Hepatocyte (in vitro differentiated cells): ENCODE measurements around the gene ISX. TPM values are rescaled to one million over a fixed set of nuclear protein-coding genes. Genes with fewer than 3 reads are reported as not detected.

Experiments used
- DNase-seq: peaks from one replicate; pipeline ENCODE4 v3.0.0-alpha.2; 2016; ENCODE audit warnings: low spot score
- H2AFZ ChIP-seq: fragments of 200-600 bp; sonication (generic); 2 replicates; pipeline ENCODE4 v1.6.0; 2016; ENCODE audit warnings: antibody characterized with exemption, mild to moderate bottlenecking
- H3K27ac ChIP-seq: fragments of 200-600 bp; sonication (generic); 2 replicates; pipeline ENCODE4 v1.5.1; 2016; ENCODE audit warnings: mild to moderate bottlenecking
- H3K27me3 ChIP-seq: fragments of 200-600 bp; sonication (generic); 2 replicates; pipeline ENCODE4 v1.6.1; 2016
- H3K36me3 ChIP-seq: fragments of 200-600 bp; sonication (generic); replicated peaks from 2 replicates; pipeline ENCODE4 v1.5.1; 2016; ENCODE audit warnings: low read depth; ENCODE audit not compliant: insufficient read depth
- H3K4me1 ChIP-seq: fragments of 200-600 bp; sonication (generic); 2 replicates; pipeline ENCODE4 v1.5.1; 2016; ENCODE audit warnings: mild to moderate bottlenecking, moderate library complexity; ENCODE audit not compliant: insufficient read depth
- H3K4me2 ChIP-seq: fragments of 200-600 bp; sonication (generic); 2 replicates; pipeline ENCODE4 v1.6.0; 2016
- H3K4me3 ChIP-seq: fragments of 200-600 bp; sonication (generic); 2 replicates; pipeline ENCODE4 v1.5.1; 2016; ENCODE audit warnings: mild to moderate bottlenecking
- H3K79me2 ChIP-seq: fragments of 200-600 bp; sonication (generic); 2 replicates; pipeline ENCODE4 v1.6.0; 2017; ENCODE audit warnings: mild to moderate bottlenecking
- H3K9me2 ChIP-seq: fragments of 200-600 bp; sonication (generic); replicated peaks from 2 replicates; pipeline ENCODE4 v1.6.0; 2017; ENCODE audit warnings: mild to moderate bottlenecking; ENCODE audit not compliant: insufficient read depth
- H3K9me3 ChIP-seq: fragments of 200-600 bp; sonication (generic); 2 replicates; pipeline ENCODE4 v1.5.1; 2016; ENCODE audit warnings: low read depth, mild to moderate bottlenecking
- H4K20me1 ChIP-seq: fragments of 200-600 bp; sonication (generic); 2 replicates; pipeline ENCODE4 v1.6.0; 2016; ENCODE audit warnings: mild to moderate bottlenecking; ENCODE audit not compliant: insufficient read depth, poor library complexity, severe bottlenecking
- EZH2 ChIP-seq: fragments of 200-600 bp; sonication (generic); IDR thresholded peaks from 2 replicates; pipeline ENCODE4 v1.6.1; 2016; ENCODE audit warnings: antibody characterized with exemption, mild to moderate bottlenecking, borderline replicate concordance
- EZH2phosphoT487 ChIP-seq: fragments of 200-600 bp; sonication (generic); IDR thresholded peaks from one replicate; pipeline ENCODE4 v1.6.1; 2018; ENCODE audit warnings: antibody characterized with exemption, mild to moderate bottlenecking, low read depth, moderate library complexity; ENCODE audit not compliant: unreplicated experiment, severe bottlenecking
- WGBS: methylation state at CpG from one replicate; pipeline ENCODE4 v1.1.6; 2016; ENCODE audit warnings: low lambda C conversion rate; ENCODE audit errors: missing lambda C conversion rate; 5-methylcytosine and 5-hydroxymethylcytosine counted together
- polyA plus RNA-seq: library from polyadenylated mRNA; unstranded; fragments of >200 nt; fragmentation: Nextera tagmentation; extraction: Ambion mirVana; gene quantifications from 2 replicates; pipeline ENCODE4 v1.2.1, GENCODE V29; 2016
- total RNA-seq: library from RNA; depleted of rRNA; stranded (reverse); fragments of >200 nt; gene quantifications from 2 replicates; pipeline ENCODE4 v1.2.3, GENCODE V29; 2014
- TF ChIP-seq, protein P1 (sequence below): fragments of 200-600 bp; sonication (generic); IDR thresholded peaks from 2 replicates; pipeline ENCODE4 v1.5.1; 2016; ENCODE audit warnings: antibody characterized with exemption, mild to moderate bottlenecking; ENCODE audit not compliant: poor library complexity

The ISX gene
- total and polyA plus RNA-seq, 2 experiments from 2014 or later: 20.6 to 29.8 TPM

DNA sequence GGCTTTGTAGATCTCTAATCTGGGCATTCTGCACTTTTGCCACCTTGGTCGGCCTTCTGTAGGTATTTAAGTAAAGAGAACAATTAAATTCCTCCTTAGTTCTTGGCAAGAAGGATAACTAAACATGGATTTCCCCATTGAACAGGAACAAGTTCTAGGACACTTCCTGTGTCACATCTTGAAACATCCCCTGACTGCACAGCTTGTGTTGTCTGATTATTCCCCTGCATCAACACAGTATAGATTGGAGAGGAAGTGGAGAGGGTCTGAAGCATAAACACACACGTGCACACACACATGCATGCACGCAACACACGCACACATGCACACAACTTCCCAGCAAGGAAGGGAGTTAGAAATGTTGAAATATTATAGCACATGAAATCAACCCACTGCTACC lies 8.6 kb downstream of the ISX start:
- H3K4me2 ChIP-seq: no peak overlapping the region
- no peaks in the 10 kb centered on the region for H3K27me3 ChIP-seq
- peaks cover 4% of the 10 kb centered on the region for H3K4me1 ChIP-seq
- 90% methylated on average over 4 of the region's 4 CpGs for WGBS
- no peak overlapping the region for H3K27ac ChIP-seq
- no peak overlapping the region for H3K4me3 ChIP-seq
- peaks cover 18% of the 10 kb centered on the region for H4K20me1 ChIP-seq
- H3K9me2 ChIP-seq: no peaks in the 10 kb centered on the region
- no peak for TF ChIP-seq EZH2phosphoT487
- TF ChIP-seq EZH2: no peak
- peaks cover 47% of the 10 kb centered on the region for H3K79me2 ChIP-seq
- no peak overlapping the region for H2AFZ ChIP-seq
- H3K9me3 ChIP-seq: no peaks in the 10 kb centered on the region
- DNase-seq: no peak
- no peaks in the 10 kb centered on the region for H3K36me3 ChIP-seq

DNA sequence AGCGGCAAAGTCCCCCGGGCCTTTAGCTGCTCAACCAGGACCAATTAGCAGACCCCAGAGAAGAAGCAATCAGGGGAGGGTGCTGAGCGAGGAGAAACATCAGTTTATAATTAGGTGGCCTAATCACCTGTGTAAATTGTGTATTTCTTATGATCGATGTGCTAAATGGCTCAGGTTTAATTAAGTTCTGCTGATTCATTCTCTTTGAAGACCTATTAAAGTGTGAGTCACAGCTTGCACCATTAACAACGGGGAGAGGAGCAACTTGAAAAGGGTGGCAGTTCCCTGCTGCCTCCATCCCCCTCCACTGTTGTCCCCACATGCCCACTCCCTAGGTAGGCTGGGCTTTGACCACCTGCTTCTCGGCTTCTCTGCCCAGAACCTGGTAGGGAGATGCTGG lies 10.7 kb downstream of the ISX start:
- peaks cover 26% of the 10 kb centered on the region for H3K79me2 ChIP-seq
- H2AFZ ChIP-seq: no peak overlapping the region
- H3K36me3 ChIP-seq: no peaks in the 10 kb centered on the region
- H3K4me2 ChIP-seq: no peak overlapping the region
- no peak overlapping the region for H3K4me3 ChIP-seq
- no peaks in the 10 kb centered on the region for H3K9me2 ChIP-seq
- no peak for TF ChIP-seq EZH2
- TF ChIP-seq, protein P1, sequence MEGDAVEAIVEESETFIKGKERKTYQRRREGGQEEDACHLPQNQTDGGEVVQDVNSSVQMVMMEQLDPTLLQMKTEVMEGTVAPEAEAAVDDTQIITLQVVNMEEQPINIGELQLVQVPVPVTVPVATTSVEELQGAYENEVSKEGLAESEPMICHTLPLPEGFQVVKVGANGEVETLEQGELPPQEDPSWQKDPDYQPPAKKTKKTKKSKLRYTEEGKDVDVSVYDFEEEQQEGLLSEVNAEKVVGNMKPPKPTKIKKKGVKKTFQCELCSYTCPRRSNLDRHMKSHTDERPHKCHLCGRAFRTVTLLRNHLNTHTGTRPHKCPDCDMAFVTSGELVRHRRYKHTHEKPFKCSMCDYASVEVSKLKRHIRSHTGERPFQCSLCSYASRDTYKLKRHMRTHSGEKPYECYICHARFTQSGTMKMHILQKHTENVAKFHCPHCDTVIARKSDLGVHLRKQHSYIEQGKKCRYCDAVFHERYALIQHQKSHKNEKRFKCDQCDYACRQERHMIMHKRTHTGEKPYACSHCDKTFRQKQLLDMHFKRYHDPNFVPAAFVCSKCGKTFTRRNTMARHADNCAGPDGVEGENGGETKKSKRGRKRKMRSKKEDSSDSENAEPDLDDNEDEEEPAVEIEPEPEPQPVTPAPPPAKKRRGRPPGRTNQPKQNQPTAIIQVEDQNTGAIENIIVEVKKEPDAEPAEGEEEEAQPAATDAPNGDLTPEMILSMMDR: no peak
- no peak for TF ChIP-seq EZH2phosphoT487
- H3K27ac ChIP-seq: no peak overlapping the region
- H3K4me1 ChIP-seq: no peaks in the 10 kb centered on the region
- DNase-seq: no peak
- no peaks in the 10 kb centered on the region for H3K9me3 ChIP-seq
- 80% methylated on average over 6 of the region's 6 CpGs for WGBS
- no peaks in the 10 kb centered on the region for H3K27me3 ChIP-seq
- peaks cover 6% of the 10 kb centered on the region for H4K20me1 ChIP-seq

DNA sequence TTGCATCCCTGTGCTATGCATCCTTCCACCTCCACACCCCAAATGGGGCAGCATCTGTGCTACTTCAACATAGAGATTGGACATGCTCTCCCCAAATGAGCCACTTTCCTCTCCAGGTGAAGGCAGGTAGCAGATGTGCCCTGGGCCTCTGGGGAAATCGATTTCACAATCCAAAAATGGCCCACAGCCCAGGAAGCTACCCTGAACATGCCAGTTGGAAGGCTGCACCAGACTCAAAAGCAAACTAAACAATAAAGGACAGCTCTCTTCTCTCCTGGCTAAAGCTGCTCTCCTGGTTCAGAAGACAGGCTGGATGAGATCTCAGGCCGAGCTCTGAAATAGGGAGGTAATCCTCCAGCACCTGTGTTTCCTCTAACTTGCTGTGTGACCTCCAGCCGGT lies 19.7 kb downstream of the ISX start:
- WGBS: 83% methylated on average over 3 of the region's 3 CpGs

DNA sequence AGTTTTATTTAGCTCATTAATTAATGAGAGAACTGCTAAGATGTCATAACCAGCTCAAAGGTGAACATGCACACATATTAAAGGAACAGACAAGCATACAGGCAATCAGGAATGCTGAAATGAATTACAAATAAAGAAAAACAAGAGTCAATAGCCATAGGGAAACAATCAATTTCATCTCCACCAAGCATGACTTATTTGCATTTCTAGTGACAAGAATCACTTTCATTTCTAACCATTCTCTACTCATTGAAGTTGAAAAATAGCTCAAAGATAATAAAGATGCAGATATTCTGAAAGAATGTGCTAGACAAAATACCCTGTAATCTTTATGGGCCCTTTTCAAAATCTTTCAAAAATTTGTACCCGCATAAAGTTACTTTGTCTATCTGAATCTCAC lies 23.2 kb downstream of the ISX start:
- Histone ChIP-seq H3K36me3 (no peaks in the 10 kb centered on the region), H2AFZ (no peak overlapping the region), H3K79me2 (no peaks in the 10 kb centered on the region), H3K4me1 (no peaks in the 10 kb centered on the region), H3K4me3 (no peak overlapping the region), H3K27me3 (no peaks in the 10 kb centered on the region), H3K9me3 (no peaks in the 10 kb centered on the region), H3K4me2 (no peak overlapping the region), H4K20me1 (no peaks in the 10 kb centered on the region), H3K27ac (no peak overlapping the region), H3K9me2 (no peaks in the 10 kb centered on the region)
- TF ChIP-seq EZH2phosphoT487 (no peak), EZH2 (no peak)
- TF ChIP-seq, protein P1: no peak
- WGBS: 97% methylated on average over 1 of the region's 1 CpG
- DNase-seq: no peak

More for the DNA sequence above, 19.7 kb downstream of the ISX start:
- H3K9me3 ChIP-seq: no peaks in the 10 kb centered on the region
- H3K4me2 ChIP-seq: no peak overlapping the region
- no peak overlapping the region for H2AFZ ChIP-seq
- no peaks in the 10 kb centered on the region for H3K4me1 ChIP-seq
- H3K79me2 ChIP-seq: no peaks in the 10 kb centered on the region
- TF ChIP-seq, protein P1: no peak
- TF ChIP-seq EZH2phosphoT487 (no peak), EZH2 (no peak)
- H3K9me2 ChIP-seq: no peaks in the 10 kb centered on the region
- no peak overlapping the region for H3K27ac ChIP-seq
- no peaks in the 10 kb centered on the region for H3K36me3 ChIP-seq
- H4K20me1 ChIP-seq: no peaks in the 10 kb centered on the region
- no peak for DNase-seq
- H3K27me3 ChIP-seq: no peaks in the 10 kb centered on the region
- no peak overlapping the region for H3K4me3 ChIP-seq
